Measurements from ENCODE around the gene ATP8A1.

GRCh38 chr4:42513748-42514492 lies 143.0 kb downstream of the ATP8A1 start:
- no peak for TF ChIP-seq POLR2AphosphoS5 (IDR thresholded peaks at IDR 0.05)
- no peak for TF ChIP-seq POLR2A (IDR thresholded peaks at IDR 0.05)

Data from upper lobe of left lung (tissue), 4 donors.